Mesodermal cell (in vitro differentiated cells): ENCODE data around the gene ACP7.

Experiments
- H3K27ac ChIP-seq: 2 replicates; pipeline ENCODE4 v1.7.0; 2013; ENCODE audit warnings: mild to moderate bottlenecking, low read depth, low read length, moderate library complexity; ENCODE audit not compliant: severe bottlenecking
- H3K36me3 ChIP-seq: 2 replicates; pipeline ENCODE4 v1.7.1; 2013; ENCODE audit warnings: mild to moderate bottlenecking, low read length, moderate library complexity; ENCODE audit not compliant: control insufficient read depth, insufficient read depth
- H3K4me1 ChIP-seq: one replicate; pipeline ENCODE4 v1.7.1; 2013; ENCODE audit warnings: mild to moderate bottlenecking, low read length; ENCODE audit not compliant: insufficient read depth, control insufficient read depth, poor library complexity, severe bottlenecking
- H3K4me3 ChIP-seq: 2 replicates; pipeline ENCODE4 v1.7.0; 2013; ENCODE audit warnings: low read length, control low read depth, mild to moderate bottlenecking; ENCODE audit not compliant: insufficient read depth, poor library complexity, severe bottlenecking; ENCODE audit errors: extremely low read depth
- H3K9me3 ChIP-seq: 2 replicates; pipeline ENCODE4 v1.7.1; 2013; ENCODE audit warnings: mild to moderate bottlenecking, low read length, moderate library complexity; ENCODE audit not compliant: control insufficient read depth
- WGBS, 2 experiments: methylation state at CpG; one replicate each; pipeline ENCODE4 v1.1.5; 2013; ENCODE audit warnings: missing lambda C conversion rate in 2 of 2; ENCODE audit not compliant: insufficient coverage in 2 of 2; 5-methylcytosine and 5-hydroxymethylcytosine counted together

Gene ACP7

GRCh38 chr19:39158646-39159260, 74.6 kb downstream of the ACP7 start:
- Histone ChIP-seq H3K27ac (no peak overlapping the region), H3K4me3 (no peak overlapping the region), H3K4me1 (peaks cover 30% of the 10 kb centered on the region), H3K36me3 (peaks cover 2% of the 10 kb centered on the region), H3K9me3 (no peaks in the 10 kb centered on the region)
- WGBS, 2 experiments, result 91 to 97% methylated on average over 12 of the region's 12 CpGs

- H3K36me3 ChIP-seq, result peaks cover 2% of the 10 kb centered on the region
- no peak overlapping the region for H3K4me3 ChIP-seq
- H3K4me1 ChIP-seq, result peaks cover 30% of the 10 kb centered on the region
- 87 to 91% methylated on average over 6 to 8 of the region's 8 CpGs for WGBS, 2 experiments
- H3K27ac ChIP-seq, result no peak overlapping the region
- H3K9me3 ChIP-seq, result no peaks in the 10 kb centered on the region
These were observed 76.3 kb downstream of the ACP7 start for GRCh38 chr19:39160523-39160861.
